Endothelial cell (in vitro differentiated cells): Measurements from ENCODE around the gene HGF. TPM values are rescaled to one million over a fixed set of nuclear protein-coding genes. Genes with fewer than 3 reads are reported as not detected.
"Not testable (repeated sequence)": the region's sequence is repeated elsewhere in the genome, so short reads cannot be mapped to it uniquely, and the experiment has no call there.

ENCODE experiments used
- DNase-seq: peaks from one replicate; pipeline ENCODE4 v3.0.0; 2021; ENCODE audit warnings: low spot score
- H3K27ac Mint-ChIP-seq: one replicate; pipeline ENCODE4 v1.8.0; 2021; ENCODE audit warnings: mixed read lengths, inconsistent platforms; ENCODE audit not compliant: unreplicated experiment
- H3K27me3 Mint-ChIP-seq: one replicate; pipeline ENCODE4 v1.8.0; 2021; ENCODE audit warnings: mild to moderate bottlenecking, moderate library complexity, mixed read lengths, inconsistent platforms; ENCODE audit not compliant: unreplicated experiment
- H3K36me3 Mint-ChIP-seq: one replicate; pipeline ENCODE4 v1.8.0; 2021; ENCODE audit warnings: mild to moderate bottlenecking, low read depth, mixed read lengths, inconsistent platforms; ENCODE audit not compliant: unreplicated experiment
- H3K4me1 Mint-ChIP-seq: one replicate; pipeline ENCODE4 v1.8.0; 2021; ENCODE audit warnings: mild to moderate bottlenecking, mixed read lengths, inconsistent platforms; ENCODE audit not compliant: unreplicated experiment
- H3K4me3 Mint-ChIP-seq: one replicate; pipeline ENCODE4 v1.8.0; 2021; ENCODE audit warnings: mild to moderate bottlenecking, mixed read lengths, inconsistent platforms; ENCODE audit not compliant: unreplicated experiment
- H3K9me3 Mint-ChIP-seq: one replicate; pipeline ENCODE4 v1.8.0; 2021; ENCODE audit warnings: mixed read lengths, inconsistent platforms; ENCODE audit not compliant: unreplicated experiment
- total RNA-seq: library from RNA; stranded (reverse); fragmentation: NEBNext Ultra II Directional; extraction: Animal tissue kit (Norgen Biotek cat#: 25700); gene quantifications from one replicate; pipeline ENCODE4 v1.2.1, GENCODE V29; 2021; ENCODE audit not compliant: unreplicated experiment
- TF ChIP-seq, protein P1 (sequence below): fragments of 200-600 bp; sonication (generic); IDR thresholded peaks from one replicate; pipeline ENCODE4 v1.5.0; 2021; ENCODE audit warnings: antibody characterized with exemption; ENCODE audit not compliant: unreplicated experiment

Gene HGF
- total RNA-seq, 1 donor from 2014 or later, result 0.82 TPM

DNA sequence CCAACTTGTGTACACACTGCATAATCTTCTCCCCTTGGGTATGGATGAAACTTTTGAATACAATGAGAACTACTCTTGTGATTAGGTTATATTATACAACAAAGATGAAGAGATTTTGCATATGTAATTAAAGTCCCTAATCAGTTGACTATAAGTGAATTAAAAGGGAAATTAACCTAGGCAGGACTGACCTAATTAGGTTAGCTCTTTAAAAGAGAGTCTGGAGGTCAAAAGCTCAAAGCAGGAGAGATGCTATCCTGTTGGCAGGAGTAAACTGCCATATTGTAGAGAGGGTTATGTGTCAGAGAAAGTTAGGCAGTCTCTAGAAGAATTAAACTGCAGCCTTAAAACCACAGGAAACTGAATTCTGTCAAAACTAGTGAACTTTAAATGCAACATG is 29.4 kb downstream of the HGF start:
- H3K9me3 Mint-ChIP-seq, result no peaks in the 10 kb centered on the region
- TF ChIP-seq, protein P1, sequence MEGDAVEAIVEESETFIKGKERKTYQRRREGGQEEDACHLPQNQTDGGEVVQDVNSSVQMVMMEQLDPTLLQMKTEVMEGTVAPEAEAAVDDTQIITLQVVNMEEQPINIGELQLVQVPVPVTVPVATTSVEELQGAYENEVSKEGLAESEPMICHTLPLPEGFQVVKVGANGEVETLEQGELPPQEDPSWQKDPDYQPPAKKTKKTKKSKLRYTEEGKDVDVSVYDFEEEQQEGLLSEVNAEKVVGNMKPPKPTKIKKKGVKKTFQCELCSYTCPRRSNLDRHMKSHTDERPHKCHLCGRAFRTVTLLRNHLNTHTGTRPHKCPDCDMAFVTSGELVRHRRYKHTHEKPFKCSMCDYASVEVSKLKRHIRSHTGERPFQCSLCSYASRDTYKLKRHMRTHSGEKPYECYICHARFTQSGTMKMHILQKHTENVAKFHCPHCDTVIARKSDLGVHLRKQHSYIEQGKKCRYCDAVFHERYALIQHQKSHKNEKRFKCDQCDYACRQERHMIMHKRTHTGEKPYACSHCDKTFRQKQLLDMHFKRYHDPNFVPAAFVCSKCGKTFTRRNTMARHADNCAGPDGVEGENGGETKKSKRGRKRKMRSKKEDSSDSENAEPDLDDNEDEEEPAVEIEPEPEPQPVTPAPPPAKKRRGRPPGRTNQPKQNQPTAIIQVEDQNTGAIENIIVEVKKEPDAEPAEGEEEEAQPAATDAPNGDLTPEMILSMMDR, result no peak
- DNase-seq, result no peak
- no peaks in the 10 kb centered on the region for H3K36me3 Mint-ChIP-seq
- H3K4me3 Mint-ChIP-seq, result no peak overlapping the region
- no peak overlapping the region for H3K27ac Mint-ChIP-seq
- no peaks in the 10 kb centered on the region for H3K4me1 Mint-ChIP-seq
- no peaks in the 10 kb centered on the region for H3K27me3 Mint-ChIP-seq

DNA sequence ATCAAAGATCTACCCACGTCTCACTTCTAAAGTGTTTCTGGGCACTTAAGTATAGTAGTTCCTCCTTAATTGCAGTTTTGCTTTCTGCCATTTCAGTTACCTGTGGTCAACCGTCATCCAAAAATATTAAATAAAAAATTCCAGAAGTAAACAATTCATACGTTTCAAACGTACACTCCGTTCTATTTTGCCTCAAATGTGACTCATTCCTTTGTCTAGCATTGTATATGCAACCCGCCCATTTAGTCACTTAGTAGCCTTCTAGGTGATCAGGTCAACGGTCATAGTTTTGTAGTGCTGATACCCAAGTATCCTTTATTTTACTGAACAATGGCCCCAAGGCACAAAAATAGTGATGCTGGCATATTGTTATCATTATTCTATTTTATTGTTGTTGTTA is 33.8 kb downstream of the HGF start:
- no peaks in the 10 kb centered on the region for H3K27me3 Mint-ChIP-seq
- no peak overlapping the region for H3K27ac Mint-ChIP-seq

DNA sequence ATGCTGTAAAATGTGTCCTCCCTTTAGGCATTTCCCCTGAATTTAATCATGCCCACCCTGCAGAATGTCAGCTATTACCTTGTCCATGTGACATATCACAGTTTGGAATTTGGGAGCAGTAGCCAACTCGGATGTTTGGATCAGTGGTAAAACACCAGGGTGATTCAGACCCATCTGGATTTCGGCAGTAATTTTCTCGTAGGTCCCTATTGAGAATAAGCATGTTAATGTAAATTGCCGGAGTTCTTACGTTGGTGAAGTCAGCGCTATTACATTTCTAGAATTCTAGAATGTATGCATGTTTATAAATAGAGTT is 44.1 kb downstream of the HGF start:
- H3K36me3 Mint-ChIP-seq, result no peaks in the 10 kb centered on the region
- no peaks in the 10 kb centered on the region for H3K9me3 Mint-ChIP-seq
- no peak overlapping the region for H3K4me3 Mint-ChIP-seq
- H3K27me3 Mint-ChIP-seq, result no peaks in the 10 kb centered on the region
- no peak overlapping the region for H3K27ac Mint-ChIP-seq
- no peak for DNase-seq
- TF ChIP-seq, protein P1, result no peak
- H3K4me1 Mint-ChIP-seq, result no peaks in the 10 kb centered on the region

More for the DNA sequence above, 33.8 kb downstream of the HGF start:
- DNase-seq, result no peak
- Mint-ChIP-seq H3K4me1 (no peaks in the 10 kb centered on the region), H3K9me3 (no peaks in the 10 kb centered on the region), H3K36me3 (no peaks in the 10 kb centered on the region), H3K4me3 (no peak overlapping the region)
- TF ChIP-seq, protein P1, result no peak

DNA sequence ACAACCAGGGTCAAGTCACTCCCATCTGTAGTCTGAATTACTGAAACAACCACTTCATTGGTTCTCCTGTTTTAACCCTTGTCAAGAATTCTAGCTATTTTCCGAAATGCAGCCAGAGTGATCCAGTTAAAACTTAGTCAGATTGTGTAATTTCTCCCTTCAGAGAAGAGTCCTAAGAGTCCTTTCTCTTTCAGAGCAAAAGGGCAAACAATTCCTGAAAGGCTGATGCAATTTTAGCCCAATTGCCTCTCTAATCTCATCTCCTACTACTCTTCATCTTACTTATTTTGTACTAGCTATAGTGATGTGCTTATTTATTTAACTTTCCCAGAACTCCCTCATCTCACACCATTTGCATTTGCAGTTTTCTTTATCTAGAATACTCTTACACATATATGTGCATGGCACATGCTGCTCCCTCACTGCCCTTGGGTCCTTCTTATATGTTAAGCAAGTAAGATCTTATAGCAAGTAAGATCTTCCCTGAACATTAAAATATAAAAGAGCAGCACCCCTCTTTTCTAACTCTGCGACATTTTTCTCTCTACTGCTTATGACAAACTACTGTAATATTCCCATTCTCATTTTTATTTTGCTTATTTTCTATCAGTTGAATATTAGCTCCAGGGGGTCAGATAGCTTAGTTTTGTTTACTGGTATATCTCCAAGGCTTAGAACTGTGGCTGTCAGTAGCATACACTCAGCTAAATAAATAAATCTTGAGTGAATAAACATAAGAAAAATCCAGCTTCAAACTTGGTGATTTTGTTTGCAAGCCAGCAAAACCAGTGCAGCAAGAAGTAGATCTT is 44.6 kb downstream of the HGF start:
- no peaks in the 10 kb centered on the region for H3K36me3 Mint-ChIP-seq
- TF ChIP-seq, protein P1, result no peak
- no peaks in the 10 kb centered on the region for H3K9me3 Mint-ChIP-seq
- H3K4me3 Mint-ChIP-seq, result no peak overlapping the region
- H3K27ac Mint-ChIP-seq, result no peak overlapping the region
- no peak for DNase-seq
- H3K27me3 Mint-ChIP-seq, result no peaks in the 10 kb centered on the region
- no peaks in the 10 kb centered on the region for H3K4me1 Mint-ChIP-seq

DNA sequence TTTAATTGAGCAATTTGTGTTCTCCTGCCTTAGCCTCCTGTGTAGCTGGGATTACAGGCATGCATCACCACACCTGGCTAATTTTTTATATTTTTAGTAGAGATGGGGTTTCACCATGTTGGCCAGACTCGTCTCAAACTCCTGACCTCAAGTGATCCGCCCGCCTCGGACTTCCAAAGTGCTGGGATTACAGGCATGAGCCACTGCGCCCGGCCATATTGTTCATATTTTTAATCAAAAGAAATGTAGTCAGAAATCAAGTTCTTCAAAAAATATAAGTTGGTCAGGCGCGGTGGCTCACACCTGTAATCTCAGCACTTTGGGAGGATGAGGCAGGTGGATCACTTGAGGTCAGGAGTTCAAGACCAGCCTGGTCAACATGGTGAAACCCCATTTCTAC is 47.6 kb downstream of the HGF start:
- H3K27ac Mint-ChIP-seq, DNase-seq, H3K4me3 Mint-ChIP-seq, H3K27me3 Mint-ChIP-seq, H3K4me1 Mint-ChIP-seq, H3K36me3 Mint-ChIP-seq, H3K9me3 Mint-ChIP-seq: not testable (repeated sequence)
